ENCODE measurements around the gene SLC26A4.

The SLC26A4 gene

DNA sequence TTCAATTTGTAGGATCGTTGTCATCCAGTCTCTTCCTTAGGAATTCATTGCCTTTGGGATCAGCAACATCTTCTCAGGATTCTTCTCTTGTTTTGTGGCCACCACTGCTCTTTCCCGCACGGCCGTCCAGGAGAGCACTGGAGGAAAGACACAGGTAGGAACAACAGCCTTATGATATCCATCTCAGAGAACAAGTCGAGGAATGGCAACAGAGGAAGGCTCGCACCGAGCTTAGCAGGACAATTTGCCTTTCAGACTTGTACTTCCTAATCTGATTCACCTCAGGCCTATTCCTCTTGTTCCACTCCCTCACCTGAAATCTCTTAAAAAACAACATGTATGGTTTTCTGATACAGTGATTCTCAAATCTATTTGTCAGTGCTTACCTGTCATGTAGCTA is 29.5 kb downstream of the SLC26A4 start:
- Histone ChIP-seq H4K20me1 (ENCODE audit: insufficient read depth) (no peaks in the 10 kb centered on the region), H3K27me3 (ENCODE audit: insufficient read depth, low read depth) (no peaks in the 10 kb centered on the region), H3K4me3 (IDR thresholded peaks at IDR 0.05; ENCODE audit: insufficient read depth, low read depth, low read length) (no peak overlapping the region), H3K4me1 (ENCODE audit: low read depth, poor library complexity, severe bottlenecking) (no peaks in the 10 kb centered on the region), H2AFZ (ENCODE audit: low read depth) (no peak overlapping the region), H3K9ac (no peak overlapping the region), H3K36me3 (ENCODE audit: insufficient read depth) (no peaks in the 10 kb centered on the region), H3K4me2 (no peak overlapping the region), H3K27ac (no peak overlapping the region), H3K79me2 (ENCODE audit: insufficient read depth, low read depth) (no peaks in the 10 kb centered on the region)
- TF ChIP-seq, protein P1, sequence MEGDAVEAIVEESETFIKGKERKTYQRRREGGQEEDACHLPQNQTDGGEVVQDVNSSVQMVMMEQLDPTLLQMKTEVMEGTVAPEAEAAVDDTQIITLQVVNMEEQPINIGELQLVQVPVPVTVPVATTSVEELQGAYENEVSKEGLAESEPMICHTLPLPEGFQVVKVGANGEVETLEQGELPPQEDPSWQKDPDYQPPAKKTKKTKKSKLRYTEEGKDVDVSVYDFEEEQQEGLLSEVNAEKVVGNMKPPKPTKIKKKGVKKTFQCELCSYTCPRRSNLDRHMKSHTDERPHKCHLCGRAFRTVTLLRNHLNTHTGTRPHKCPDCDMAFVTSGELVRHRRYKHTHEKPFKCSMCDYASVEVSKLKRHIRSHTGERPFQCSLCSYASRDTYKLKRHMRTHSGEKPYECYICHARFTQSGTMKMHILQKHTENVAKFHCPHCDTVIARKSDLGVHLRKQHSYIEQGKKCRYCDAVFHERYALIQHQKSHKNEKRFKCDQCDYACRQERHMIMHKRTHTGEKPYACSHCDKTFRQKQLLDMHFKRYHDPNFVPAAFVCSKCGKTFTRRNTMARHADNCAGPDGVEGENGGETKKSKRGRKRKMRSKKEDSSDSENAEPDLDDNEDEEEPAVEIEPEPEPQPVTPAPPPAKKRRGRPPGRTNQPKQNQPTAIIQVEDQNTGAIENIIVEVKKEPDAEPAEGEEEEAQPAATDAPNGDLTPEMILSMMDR (conservative IDR thresholded peaks at IDR 0.05; ENCODE audit: low read depth, low read length): no peak

DNA sequence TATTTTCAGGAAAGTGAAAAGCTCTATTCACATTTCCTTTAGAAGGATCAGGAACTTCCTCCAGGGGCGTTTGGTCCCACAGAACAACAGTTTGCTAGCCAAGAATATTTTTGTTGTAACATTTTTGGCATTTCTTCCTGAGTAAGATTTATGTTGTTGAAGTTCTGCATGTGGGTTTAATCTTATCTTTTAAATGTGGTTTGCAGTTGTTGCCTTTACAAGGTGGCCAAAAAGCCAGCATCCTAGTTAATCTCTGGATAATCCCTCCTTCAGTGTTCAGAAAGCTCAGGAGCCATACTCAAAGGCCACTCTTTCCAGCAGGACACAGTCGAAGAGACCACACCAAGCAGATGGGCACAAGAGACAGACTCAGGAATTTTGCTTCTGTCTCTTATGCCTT is 30.0 kb downstream of the SLC26A4 start:
- H3K4me2 ChIP-seq: no peak overlapping the region
- no peaks in the 10 kb centered on the region for H3K4me1 ChIP-seq (ENCODE audit: low read depth, poor library complexity, severe bottlenecking)
- H3K36me3 ChIP-seq (ENCODE audit: insufficient read depth): no peaks in the 10 kb centered on the region
- H3K9ac ChIP-seq: no peak overlapping the region
- no peak overlapping the region for H2AFZ ChIP-seq (ENCODE audit: low read depth)
- no peaks in the 10 kb centered on the region for H4K20me1 ChIP-seq (ENCODE audit: insufficient read depth)
- H3K79me2 ChIP-seq (ENCODE audit: insufficient read depth, low read depth): no peaks in the 10 kb centered on the region
- TF ChIP-seq, protein P1 (conservative IDR thresholded peaks at IDR 0.05; ENCODE audit: low read depth, low read length): no peak
- no peak overlapping the region for H3K27ac ChIP-seq
- H3K27me3 ChIP-seq (ENCODE audit: insufficient read depth, low read depth): no peaks in the 10 kb centered on the region
- no peak overlapping the region for H3K4me3 ChIP-seq (IDR thresholded peaks at IDR 0.05; ENCODE audit: insufficient read depth, low read depth, low read length)

DNA sequence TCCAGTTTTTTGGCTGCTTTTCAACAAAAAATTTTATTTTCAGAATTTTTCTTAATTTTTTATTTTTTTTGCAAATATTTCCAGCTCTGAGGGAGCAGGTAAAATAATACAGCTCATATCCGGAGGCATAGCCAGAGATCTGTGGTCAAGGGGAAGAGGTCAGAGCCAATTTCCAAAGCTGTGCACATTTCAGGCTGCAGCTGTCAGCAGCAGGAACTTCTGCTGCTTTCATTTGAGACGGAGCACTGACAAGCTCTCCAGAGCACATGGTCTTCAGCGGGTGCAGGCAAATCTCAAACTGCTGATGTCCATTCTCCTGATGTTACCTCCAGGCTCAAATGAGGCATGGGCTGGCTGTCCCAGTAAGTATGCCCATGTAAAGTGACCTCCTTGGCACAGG is 31.1 kb downstream of the SLC26A4 start:
- H2AFZ ChIP-seq (ENCODE audit: low read depth): no peak overlapping the region
- no peaks in the 10 kb centered on the region for H3K4me1 ChIP-seq (ENCODE audit: low read depth, poor library complexity, severe bottlenecking)
- no peak overlapping the region for H3K9ac ChIP-seq
- TF ChIP-seq, protein P1 (conservative IDR thresholded peaks at IDR 0.05; ENCODE audit: low read depth, low read length): no peak
- H3K4me3 ChIP-seq (IDR thresholded peaks at IDR 0.05; ENCODE audit: insufficient read depth, low read depth, low read length): no peak overlapping the region
- no peak overlapping the region for H3K4me2 ChIP-seq
- no peaks in the 10 kb centered on the region for H3K27me3 ChIP-seq (ENCODE audit: insufficient read depth, low read depth)
- H4K20me1 ChIP-seq (ENCODE audit: insufficient read depth): no peaks in the 10 kb centered on the region
- H3K27ac ChIP-seq: no peak overlapping the region
- H3K36me3 ChIP-seq (ENCODE audit: insufficient read depth): no peaks in the 10 kb centered on the region
- no peaks in the 10 kb centered on the region for H3K79me2 ChIP-seq (ENCODE audit: insufficient read depth, low read depth)

DNA sequence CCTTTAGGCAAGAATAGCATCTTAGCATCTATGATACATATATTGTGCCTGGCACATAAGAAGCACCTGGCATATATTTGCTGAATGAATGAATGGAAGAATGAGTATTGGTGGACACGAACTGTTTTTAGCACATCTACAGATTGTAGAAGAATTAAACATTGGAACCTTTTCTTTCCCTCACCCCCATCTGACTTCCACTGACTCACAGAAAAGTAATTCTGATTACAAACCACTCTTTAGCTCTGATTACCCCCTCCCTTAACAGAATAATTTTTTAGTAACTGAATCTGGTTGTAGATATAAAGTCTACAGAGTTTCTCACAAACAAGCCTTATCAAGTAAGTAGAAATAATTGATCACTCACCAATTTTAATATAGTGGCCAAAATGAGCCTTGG is 31.9 kb downstream of the SLC26A4 start:
- no peaks in the 10 kb centered on the region for H3K79me2 ChIP-seq (ENCODE audit: insufficient read depth, low read depth)
- no peak overlapping the region for H3K4me2 ChIP-seq
- H3K27me3 ChIP-seq (ENCODE audit: insufficient read depth, low read depth): no peaks in the 10 kb centered on the region
- H4K20me1 ChIP-seq (ENCODE audit: insufficient read depth): no peaks in the 10 kb centered on the region
- no peak overlapping the region for H3K9ac ChIP-seq
- no peak overlapping the region for H3K4me3 ChIP-seq (IDR thresholded peaks at IDR 0.05; ENCODE audit: insufficient read depth, low read depth, low read length)
- no peaks in the 10 kb centered on the region for H3K36me3 ChIP-seq (ENCODE audit: insufficient read depth)
- no peak overlapping the region for H3K27ac ChIP-seq
- no peak overlapping the region for H2AFZ ChIP-seq (ENCODE audit: low read depth)
- TF ChIP-seq, protein P1 (conservative IDR thresholded peaks at IDR 0.05; ENCODE audit: low read depth, low read length): no peak
- no peaks in the 10 kb centered on the region for H3K4me1 ChIP-seq (ENCODE audit: low read depth, poor library complexity, severe bottlenecking)

Data from KMS-11 (cell line).